Activated naive CD8-positive, alpha-beta T cell treated with anti-CD3 and anti-CD28 coated beads, Interleukin-2, amount 50 U/mL, for 16 hours (primary cell): ENCODE results near the gene TPT1.
"Not testable (repeated sequence)": the region's sequence is repeated elsewhere in the genome, so short reads cannot be mapped to it uniquely, and the experiment has no call there.

Source experiments
- DNase-seq: peaks from one replicate; pipeline ENCODE4 v3.0.0-alpha.2; 2020; ENCODE audit warnings: low read depth, low spot score

Gene TPT1

GRCh38 chr13:45341034-45341798 lies at the start of gene TPT1:
Gene TPT1 (minus strand): TSS chr13:45341183. CDS start chr13:45341069, 114 bp downstream.
- DNase-seq, result peak; percentile 99

- DNase-seq, result not testable (repeated sequence)
Observed at GRCh38 chr13:45390348-45390747, 49.4 kb upstream of the TPT1 start.

- DNase-seq, result no peak
Observed at GRCh38 chr13:45388664-45389063, 47.7 kb upstream of the TPT1 start.

- DNase-seq, result not testable (repeated sequence)
Observed at GRCh38 chr13:45386892-45387575, 46.1 kb upstream of the TPT1 start.

GRCh38 chr13:45385907-45386553 lies 45.0 kb upstream of the TPT1 start:
- no peak for DNase-seq

- no peak for DNase-seq
Observed at GRCh38 chr13:45385320-45385719, 44.3 kb upstream of the TPT1 start.

GRCh38 chr13:45384474-45385174 lies 43.6 kb upstream of the TPT1 start:
- no peak for DNase-seq

- DNase-seq, result not testable (repeated sequence)
Observed at GRCh38 chr13:45382739-45383138, 41.8 kb upstream of the TPT1 start.

GRCh38 chr13:45381196-45381595 lies 40.2 kb upstream of the TPT1 start:
- DNase-seq, result no peak

GRCh38 chr13:45380708-45381107 lies 39.7 kb upstream of the TPT1 start:
- not testable (repeated sequence) for DNase-seq

- not testable (repeated sequence) for DNase-seq
Observed at GRCh38 chr13:45379516-45379915, 38.5 kb upstream of the TPT1 start.

- DNase-seq, result not testable (repeated sequence)
Observed at GRCh38 chr13:45378786-45379185, 37.8 kb upstream of the TPT1 start.

GRCh38 chr13:45377314-45377713 lies 36.3 kb upstream of the TPT1 start:
- not testable (repeated sequence) for DNase-seq

- not testable (repeated sequence) for DNase-seq
Observed at GRCh38 chr13:45376651-45377050, 35.7 kb upstream of the TPT1 start.

GRCh38 chr13:45374917-45375316 lies 33.9 kb upstream of the TPT1 start:
- DNase-seq, result no peak

GRCh38 chr13:45373162-45373547 lies 32.2 kb upstream of the TPT1 start:
- no peak for DNase-seq

GRCh38 chr13:45372189-45373161 lies 31.5 kb upstream of the TPT1 start:
- no peak for DNase-seq

- peak; percentile 17 for DNase-seq
Observed at GRCh38 chr13:45370922-45371406, 30.0 kb upstream of the TPT1 start.

- DNase-seq, result no peak
Observed at GRCh38 chr13:45369116-45369515, 28.1 kb upstream of the TPT1 start.

- DNase-seq, result no peak
Observed at GRCh38 chr13:45368571-45368970, 27.6 kb upstream of the TPT1 start.

GRCh38 chr13:45368005-45368404 lies 27.0 kb upstream of the TPT1 start:
- DNase-seq, result no peak
